Measurements from ENCODE around the gene PDE6H. TPM values are rescaled to one million over a fixed set of nuclear protein-coding genes. Genes with fewer than 3 reads are reported as not detected.

PDE6H gene
- total and polyA plus RNA-seq, 10 of the 15 experiments (the other 5 are each of a cell fraction or from before 2014, with no cell fraction given), result 0.16 TPM; not detected in 9

DNA sequence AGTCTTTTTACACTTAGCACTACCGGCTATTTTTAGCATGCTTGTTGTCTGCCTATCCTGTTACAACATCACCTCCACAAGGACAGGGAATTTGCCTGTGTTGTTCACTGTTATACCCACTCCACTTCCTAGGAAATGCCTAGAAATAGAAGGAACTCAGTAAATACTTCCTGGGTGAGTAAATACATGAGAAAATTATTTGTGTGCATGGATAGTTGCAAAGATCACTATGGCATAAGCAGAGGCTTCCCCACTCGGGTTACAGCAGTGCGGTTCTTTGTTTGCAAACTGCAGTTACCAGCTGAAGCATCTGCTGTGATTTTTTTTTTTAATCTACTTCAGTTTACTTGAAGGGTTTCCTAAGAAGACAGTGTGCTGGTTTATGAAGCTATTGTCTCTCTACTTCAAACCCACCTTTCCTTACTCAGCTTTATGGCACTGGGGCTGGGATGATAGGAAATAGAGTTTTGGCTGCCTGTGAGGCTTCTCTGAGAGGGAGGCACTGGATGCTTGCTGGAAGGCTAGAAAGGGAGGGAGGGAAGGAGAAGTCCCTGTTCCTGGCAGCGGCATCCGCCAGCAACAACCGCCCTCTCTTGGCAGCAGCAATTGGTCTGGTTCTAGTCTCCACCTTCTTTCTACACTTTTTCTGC, 29.0 kb downstream of the PDE6H start:
- in situ Hi-C loops (cut with MboI) (no loop called here), intact Hi-C loops (cut with micrococcal nuclease; ENCODE audit: unreplicated experiment) (loop anchor here (10.0 kb wide), 1 partner anchor 523 kb away; no protein-coding TSS in a partner anchor)
- no TSS peak for BruUV-seq (replicated peaks)

More for the DNA sequence above, 29.0 kb downstream of the PDE6H start:
- H3K27ac ChIP-seq (ENCODE audit: control insufficient read depth, insufficient read depth), result no peak overlapping the region
- ATAC-seq (no peak), DNase-seq (ENCODE audit: low read depth, low spot score) (no peak), FAIRE-seq (no peak)
- TF ChIP-seq, protein P1, sequence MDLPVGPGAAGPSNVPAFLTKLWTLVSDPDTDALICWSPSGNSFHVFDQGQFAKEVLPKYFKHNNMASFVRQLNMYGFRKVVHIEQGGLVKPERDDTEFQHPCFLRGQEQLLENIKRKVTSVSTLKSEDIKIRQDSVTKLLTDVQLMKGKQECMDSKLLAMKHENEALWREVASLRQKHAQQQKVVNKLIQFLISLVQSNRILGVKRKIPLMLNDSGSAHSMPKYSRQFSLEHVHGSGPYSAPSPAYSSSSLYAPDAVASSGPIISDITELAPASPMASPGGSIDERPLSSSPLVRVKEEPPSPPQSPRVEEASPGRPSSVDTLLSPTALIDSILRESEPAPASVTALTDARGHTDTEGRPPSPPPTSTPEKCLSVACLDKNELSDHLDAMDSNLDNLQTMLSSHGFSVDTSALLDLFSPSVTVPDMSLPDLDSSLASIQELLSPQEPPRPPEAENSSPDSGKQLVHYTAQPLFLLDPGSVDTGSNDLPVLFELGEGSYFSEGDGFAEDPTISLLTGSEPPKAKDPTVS (IDR thresholded peaks at IDR 0.05; ENCODE audit: low read depth, low read length), result no peak
- TF ChIP-seq, protein P2, sequence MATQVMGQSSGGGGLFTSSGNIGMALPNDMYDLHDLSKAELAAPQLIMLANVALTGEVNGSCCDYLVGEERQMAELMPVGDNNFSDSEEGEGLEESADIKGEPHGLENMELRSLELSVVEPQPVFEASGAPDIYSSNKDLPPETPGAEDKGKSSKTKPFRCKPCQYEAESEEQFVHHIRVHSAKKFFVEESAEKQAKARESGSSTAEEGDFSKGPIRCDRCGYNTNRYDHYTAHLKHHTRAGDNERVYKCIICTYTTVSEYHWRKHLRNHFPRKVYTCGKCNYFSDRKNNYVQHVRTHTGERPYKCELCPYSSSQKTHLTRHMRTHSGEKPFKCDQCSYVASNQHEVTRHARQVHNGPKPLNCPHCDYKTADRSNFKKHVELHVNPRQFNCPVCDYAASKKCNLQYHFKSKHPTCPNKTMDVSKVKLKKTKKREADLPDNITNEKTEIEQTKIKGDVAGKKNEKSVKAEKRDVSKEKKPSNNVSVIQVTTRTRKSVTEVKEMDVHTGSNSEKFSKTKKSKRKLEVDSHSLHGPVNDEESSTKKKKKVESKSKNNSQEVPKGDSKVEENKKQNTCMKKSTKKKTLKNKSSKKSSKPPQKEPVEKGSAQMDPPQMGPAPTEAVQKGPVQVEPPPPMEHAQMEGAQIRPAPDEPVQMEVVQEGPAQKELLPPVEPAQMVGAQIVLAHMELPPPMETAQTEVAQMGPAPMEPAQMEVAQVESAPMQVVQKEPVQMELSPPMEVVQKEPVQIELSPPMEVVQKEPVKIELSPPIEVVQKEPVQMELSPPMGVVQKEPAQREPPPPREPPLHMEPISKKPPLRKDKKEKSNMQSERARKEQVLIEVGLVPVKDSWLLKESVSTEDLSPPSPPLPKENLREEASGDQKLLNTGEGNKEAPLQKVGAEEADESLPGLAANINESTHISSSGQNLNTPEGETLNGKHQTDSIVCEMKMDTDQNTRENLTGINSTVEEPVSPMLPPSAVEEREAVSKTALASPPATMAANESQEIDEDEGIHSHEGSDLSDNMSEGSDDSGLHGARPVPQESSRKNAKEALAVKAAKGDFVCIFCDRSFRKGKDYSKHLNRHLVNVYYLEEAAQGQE (IDR thresholded peaks at IDR 0.05; ENCODE audit: low read depth, low read length), result no peak
- TF ChIP-seq BHLHE40 (IDR thresholded peaks at IDR 0.05; ENCODE audit: borderline replicate concordance in 1 of 2, low read depth in 2 of 2, low read length in 1 of 2) (no peak), MEF2A (IDR thresholded peaks at IDR 0.05; ENCODE audit: insufficient read depth, low read depth, low read length) (no peak), HCFC1 (IDR thresholded peaks at IDR 0.05; ENCODE audit: low read length) (no peak), NRF1 (conservative IDR thresholded peaks at IDR 0.05; ENCODE audit: low read depth, low read length) (no peak), CEBPB (IDR thresholded peaks at IDR 0.05; ENCODE audit: borderline replicate concordance in 1 of 2, low read depth in 2 of 2, low read length in 2 of 2) (no peak), NR2F1 (conservative IDR thresholded peaks at IDR 0.05) (no peak), SMAD1 (IDR thresholded peaks at IDR 0.05; ENCODE audit: low read depth, partially characterized antibody) (no peak)
- TF ChIP-seq, protein P3, sequence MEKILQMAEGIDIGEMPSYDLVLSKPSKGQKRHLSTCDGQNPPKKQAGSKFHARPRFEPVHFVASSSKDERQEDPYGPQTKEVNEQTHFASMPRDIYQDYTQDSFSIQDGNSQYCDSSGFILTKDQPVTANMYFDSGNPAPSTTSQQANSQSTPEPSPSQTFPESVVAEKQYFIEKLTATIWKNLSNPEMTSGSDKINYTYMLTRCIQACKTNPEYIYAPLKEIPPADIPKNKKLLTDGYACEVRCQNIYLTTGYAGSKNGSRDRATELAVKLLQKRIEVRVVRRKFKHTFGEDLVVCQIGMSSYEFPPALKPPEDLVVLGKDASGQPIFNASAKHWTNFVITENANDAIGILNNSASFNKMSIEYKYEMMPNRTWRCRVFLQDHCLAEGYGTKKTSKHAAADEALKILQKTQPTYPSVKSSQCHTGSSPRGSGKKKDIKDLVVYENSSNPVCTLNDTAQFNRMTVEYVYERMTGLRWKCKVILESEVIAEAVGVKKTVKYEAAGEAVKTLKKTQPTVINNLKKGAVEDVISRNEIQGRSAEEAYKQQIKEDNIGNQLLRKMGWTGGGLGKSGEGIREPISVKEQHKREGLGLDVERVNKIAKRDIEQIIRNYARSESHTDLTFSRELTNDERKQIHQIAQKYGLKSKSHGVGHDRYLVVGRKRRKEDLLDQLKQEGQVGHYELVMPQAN (conservative IDR thresholded peaks at IDR 0.05), result no peak
- peaks cover 0 to 2% of the 10 kb centered on the region in 2 experiments; a peak in 1 of 4 replicates for H3K27me3 ChIP-seq (replicated peaks in 1 of 2; ENCODE audit: control insufficient read depth in 2 of 2, insufficient read depth in 2 of 2, low read length in 1 of 2)
- ChIA-PET POLR2A (interaction anchor here (0.6 kb wide), 1 partner anchor 50 kb away, joined by 9 read pairs; no protein-coding TSS in a partner anchor), SMC1A (ENCODE audit: uncharacterized antibody, unreplicated experiment) (interaction anchor here (2.4 to 16.7 kb wide), 2 partner anchors 14 to 154 kb away, joined by 5 to 242 read pairs; partner anchors contain the start of gene ART4), RAD21 (ENCODE audit: unreplicated experiment) (no interaction called here), CTCF (interaction anchor here (1.0 to 1.8 kb wide), 5 partner anchors 9 to 199 kb away, joined by 3 to 7 read pairs (median 3); no protein-coding TSS in a partner anchor)
- H3K4me2 ChIP-seq (ENCODE audit: control insufficient read depth, insufficient read depth), result no peak overlapping the region
- no peaks in the 10 kb centered on the region for H4K20me1 ChIP-seq (ENCODE audit: control insufficient read depth, insufficient read depth)
- H3K36me3 ChIP-seq (ENCODE audit: control insufficient read depth in 2 of 2, insufficient read depth in 2 of 2, low read length in 1 of 2), result no peaks in the 10 kb centered on the region
- no peaks in the 10 kb centered on the region for H3K9me3 ChIP-seq (replicated peaks; ENCODE audit: control insufficient read depth, insufficient read depth, low read length)
- H3K9ac ChIP-seq (ENCODE audit: control insufficient read depth, insufficient read depth, low read length), result no peak overlapping the region
- H2AFZ ChIP-seq (ENCODE audit: control insufficient read depth, low read depth, low read length), result no peak overlapping the region
- H3K4me1 ChIP-seq (ENCODE audit: control insufficient read depth, insufficient read depth, low read length), result no peaks in the 10 kb centered on the region
- WGBS (ENCODE audit: insufficient coverage, insufficient replicate concordance, low lambda C conversion rate, missing lambda C conversion rate), result 71% methylated on average over 6 of the region's 6 CpGs
- no peak overlapping the region for H3K4me3 ChIP-seq
- H3K79me2 ChIP-seq (ENCODE audit: control insufficient read depth, insufficient read depth, low read length), result no peaks in the 10 kb centered on the region
